Stromal cell of bone marrow (primary cell): ENCODE results near the gene SLC12A2.

Experiments
- DNase-seq: peaks from one replicate; pipeline ENCODE4 v3.0.0-alpha.2; 2012; ENCODE audit warnings: low read depth

The SLC12A2 gene

DNA sequence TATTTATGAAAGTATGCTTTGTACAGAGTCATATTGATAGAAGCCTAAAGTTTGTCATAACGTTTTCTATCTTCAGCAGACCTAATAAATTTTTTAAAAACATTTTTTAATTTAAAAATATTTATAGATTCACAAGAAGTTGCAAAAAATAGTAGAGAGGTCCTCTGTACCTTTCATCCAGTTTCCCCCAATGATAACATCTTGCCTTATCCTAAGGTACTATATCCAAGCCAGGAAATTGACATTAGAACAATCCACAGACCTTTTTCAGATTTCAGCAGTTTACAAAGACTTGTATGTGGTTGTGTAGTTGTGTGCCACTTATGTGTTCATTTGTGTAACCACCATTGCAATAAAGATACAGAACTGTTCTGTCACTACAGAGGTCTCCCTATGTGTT is 88.5 kb downstream of the SLC12A2 start:
- no peak for DNase-seq

DNA sequence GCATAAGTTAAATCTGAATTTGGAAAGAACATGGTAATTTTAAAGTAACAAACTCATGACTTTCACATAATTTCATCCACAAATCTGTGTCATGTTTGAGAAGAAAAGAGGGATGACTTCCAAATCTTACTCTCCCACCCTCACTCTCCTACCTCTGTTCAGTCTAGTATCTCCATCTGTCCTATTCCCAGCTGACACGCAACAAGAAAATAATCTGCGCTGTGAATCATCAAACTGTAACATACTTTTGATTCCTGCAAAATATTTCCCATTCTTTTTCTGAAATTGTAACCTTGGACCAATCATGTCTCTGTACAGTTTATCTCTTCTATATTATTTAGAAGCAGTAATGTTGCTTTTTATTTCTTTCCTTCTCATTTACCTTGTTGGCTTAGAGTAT is 91.4 kb downstream of the SLC12A2 start:
- no peak for DNase-seq

DNA sequence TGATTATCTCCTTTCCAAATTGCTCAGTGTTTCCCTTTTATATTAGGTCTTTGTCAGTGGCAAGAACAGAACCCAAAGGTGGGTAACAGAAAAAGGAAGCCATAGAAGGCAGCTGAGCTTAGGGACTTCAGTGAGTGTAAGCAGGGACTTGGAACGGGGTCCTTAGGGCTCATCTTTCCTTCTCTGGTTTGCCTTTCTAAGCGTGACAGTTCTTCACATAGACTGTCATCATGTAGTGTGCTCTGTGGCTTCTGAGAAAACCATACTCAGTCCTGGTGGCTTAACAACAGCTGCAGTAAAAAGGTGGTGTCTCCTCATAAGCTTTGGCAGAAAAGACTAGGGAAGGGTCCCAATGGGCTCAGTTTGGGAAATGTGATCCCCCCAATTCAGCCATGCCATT is 108.8 kb downstream of the SLC12A2 start:
- no peak for DNase-seq

- no peak for DNase-seq
Observed at GRCh38 chr5:128193665-128194390, 110.3 kb downstream of the SLC12A2 start.

- DNase-seq, result no peak
Observed at GRCh38 chr5:128195316-128195715, 111.8 kb downstream of the SLC12A2 start.

DNA sequence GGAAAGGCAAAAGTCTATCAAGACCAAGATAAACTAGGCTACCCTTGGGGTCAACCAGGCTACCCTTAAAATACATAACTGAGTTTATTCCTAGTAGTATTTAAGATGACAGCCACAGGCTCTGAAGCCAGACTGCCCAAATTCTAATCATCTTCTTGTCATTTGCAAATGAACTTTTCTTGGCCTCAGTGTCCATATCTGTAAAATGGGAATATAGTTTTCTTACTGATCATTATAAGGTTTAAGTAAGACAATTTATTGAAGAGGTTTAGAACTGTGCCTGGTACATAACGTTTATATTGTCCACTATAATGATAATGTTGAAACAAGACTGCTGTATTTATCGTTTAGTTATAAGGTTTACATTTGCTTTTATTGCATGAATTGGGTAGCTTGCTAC is 112.5 kb downstream of the SLC12A2 start:
- DNase-seq, result no peak

DNA sequence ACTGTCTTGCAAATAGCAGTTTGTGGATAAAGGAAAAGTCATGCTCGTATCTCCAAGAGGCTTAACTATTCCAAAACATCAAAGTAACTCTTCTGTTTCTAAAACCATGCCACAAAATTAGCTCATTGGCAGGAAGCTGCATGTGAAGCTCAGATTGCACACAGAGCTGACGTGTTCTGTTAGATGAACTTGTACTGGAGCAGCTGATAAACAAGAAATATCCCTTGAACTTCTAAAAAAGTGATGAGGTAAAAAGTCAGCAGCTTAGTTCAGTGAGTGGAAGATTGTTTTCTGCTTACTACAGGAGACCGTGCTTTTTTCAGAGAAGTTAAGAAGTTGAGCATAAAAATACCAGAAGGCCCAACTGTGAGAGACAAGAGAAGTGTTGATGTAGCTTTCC is 113.2 kb downstream of the SLC12A2 start:
- no peak for DNase-seq

- DNase-seq, result no peak
Observed at GRCh38 chr5:128197896-128198522, 114.4 kb downstream of the SLC12A2 start.

- DNase-seq, result no peak
Observed at GRCh38 chr5:128199104-128199503, 115.5 kb downstream of the SLC12A2 start.

- no peak for DNase-seq
Observed at GRCh38 chr5:128199611-128200010, 116.0 kb downstream of the SLC12A2 start.

DNA sequence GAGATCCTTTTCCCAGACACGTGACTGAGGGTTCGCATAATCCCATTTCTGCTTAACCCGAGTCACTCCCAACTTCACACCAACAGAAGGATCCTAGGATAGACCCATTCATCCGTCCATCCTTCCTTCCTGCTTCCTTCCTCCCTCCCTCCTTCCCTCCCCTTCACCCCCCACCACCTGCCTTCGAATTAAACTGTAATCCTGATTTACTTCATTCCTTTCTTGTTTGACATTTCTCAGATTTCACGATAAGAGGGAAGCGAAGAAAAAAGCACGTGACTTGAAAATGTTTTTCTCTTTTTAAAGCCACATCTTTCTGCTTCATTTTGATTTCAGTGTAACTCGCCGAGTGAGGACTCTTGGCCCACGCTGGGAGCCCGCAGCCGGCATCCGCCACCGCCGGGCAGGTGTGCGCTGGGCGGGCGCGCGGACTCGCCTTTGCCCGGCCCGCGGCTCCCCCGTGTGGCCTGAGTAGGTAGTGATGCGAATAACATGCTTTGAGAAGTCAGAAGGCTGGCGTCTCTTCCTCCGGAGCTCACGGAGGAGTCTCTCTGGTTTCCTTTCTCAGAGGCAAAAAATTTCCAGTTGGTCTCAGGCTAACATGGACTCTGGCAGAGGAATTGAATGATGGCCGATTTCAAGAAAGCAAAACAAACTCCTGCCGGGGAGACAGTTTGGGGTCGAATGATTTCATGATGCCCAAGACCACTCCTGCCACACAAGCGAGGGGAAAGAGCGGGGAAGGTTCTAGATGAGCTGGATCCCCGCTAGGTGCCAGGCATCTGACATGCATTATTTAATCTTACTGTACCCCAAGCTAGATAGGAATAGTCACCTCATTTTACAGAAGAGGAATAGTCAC is 117.7 kb downstream of the SLC12A2 start:
- DNase-seq, result peak; percentile 29

DNA sequence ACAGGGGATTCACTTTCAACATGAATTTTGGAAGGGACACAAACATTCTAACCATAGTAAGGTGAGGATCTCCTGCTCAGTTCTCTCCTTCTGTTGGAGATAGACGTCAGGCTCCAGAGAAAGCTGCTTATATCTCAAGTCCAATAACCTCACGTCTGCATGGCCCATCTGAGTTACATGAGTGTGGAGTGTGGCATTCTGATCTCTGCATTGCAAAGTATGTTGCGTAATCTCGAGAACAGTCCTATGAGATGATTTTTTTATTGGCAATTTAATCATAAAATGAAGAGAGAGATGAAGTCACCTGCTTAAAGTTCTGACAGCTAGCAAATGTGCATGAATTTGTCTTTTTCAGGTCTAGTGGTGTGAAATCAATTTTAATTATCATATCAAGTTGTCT is 118.8 kb downstream of the SLC12A2 start:
- DNase-seq, result no peak

- no peak for DNase-seq
Observed at GRCh38 chr5:128208436-128208835, 124.9 kb downstream of the SLC12A2 start.

DNA sequence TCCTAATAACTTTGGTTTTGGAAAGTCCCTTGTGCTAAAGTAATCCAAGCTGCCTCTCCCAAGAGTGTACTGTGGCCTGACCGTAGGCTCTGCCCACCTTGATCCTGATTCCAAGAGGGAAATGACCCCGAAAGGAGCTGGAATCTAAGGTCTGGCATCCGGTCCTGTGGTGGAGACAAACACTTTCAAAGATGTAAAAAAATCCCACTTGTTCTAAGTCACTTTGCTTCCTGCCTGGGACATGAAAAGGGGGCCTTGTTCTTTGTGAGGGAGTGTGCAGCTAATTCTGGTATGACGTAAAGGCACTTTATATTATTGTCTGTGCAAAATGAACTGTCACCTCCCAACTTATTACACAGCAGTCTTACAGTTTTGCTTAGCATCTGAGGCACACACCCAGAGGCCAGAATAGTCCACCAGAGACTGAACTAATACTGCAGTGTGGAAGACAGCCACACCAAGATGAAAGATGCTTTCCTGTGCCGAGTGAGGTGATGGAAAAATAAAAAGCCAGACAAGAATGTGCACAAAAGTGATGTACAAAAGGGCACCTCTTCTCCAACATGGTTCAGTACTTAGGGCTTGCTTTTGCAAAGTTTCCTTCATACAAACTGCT is 128.7 kb downstream of the SLC12A2 start:
- no peak for DNase-seq

DNA sequence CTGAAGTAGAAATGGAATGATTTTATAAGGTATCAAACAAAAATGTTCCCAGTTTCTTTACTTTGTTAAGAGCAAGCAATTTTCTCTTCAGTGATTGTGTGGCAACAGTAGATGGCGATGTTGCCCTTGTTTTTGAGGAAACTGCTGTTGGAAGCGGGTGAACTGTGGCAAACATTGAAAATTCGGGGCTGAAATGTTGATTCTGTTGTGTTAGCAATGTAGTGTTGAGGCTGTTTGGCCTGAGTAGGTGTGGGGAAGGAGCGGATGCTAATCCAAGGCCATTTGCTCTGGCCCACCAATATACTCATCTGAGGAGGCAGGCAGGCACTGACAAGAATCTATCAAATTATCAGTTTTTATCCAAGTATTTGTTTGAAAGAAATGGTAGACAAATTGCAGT is 129.8 kb downstream of the SLC12A2 start:
- peak; percentile 45 for DNase-seq

DNA sequence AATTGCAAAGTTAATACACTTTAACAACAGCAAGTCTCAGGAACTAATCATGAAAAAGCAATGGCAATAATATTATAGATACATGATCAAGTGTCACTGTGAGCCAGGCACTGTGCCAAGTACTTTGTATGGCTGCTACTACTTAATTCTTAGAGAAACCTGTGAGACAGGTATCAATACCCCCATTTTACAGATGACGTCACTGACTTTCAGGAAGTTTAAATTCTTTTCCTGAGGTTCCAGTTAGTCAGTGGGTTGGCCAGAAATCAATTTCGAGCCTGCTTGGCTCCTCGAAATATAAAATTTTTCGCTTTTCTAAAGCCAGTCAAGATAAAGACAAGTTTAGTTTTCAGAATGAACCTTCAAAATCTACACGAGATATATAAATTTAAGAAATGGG is 130.3 kb downstream of the SLC12A2 start:
- no peak for DNase-seq

- DNase-seq, result no peak
Observed at GRCh38 chr5:128216285-128216684, 132.7 kb downstream of the SLC12A2 start.

DNA sequence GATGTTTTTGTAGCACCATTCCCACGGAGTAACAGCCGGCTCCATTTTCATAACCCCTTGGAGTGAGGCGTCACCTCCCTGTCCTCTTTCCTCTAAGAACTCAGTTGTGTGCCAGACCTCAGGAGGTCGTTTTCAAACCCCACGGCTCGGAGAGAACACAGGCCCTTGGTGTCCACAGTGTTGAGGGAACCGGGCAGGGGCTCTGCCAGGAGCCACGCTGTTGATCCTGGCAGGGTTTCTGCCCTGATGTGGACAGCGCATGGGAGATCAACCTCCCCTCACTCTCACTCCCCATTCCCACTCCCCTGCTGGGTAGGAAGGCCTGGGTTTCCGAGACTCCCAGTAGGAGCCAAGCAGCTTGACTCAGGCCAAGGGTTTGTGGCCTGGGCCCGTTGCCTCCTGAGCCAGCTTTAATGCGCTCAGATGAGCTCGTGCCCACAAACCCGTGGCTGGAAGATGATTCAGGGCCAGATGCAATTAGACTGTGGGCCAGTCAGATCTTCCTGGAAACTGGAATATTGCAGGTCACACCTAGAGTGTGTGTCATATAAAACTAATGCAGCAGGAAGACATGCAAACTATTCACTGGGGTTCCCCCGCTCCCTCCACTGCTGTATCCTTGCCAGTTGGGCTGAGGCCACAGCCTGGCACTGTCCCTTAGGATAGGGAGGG is 133.4 kb downstream of the SLC12A2 start:
- peak; percentile 95 for DNase-seq

DNA sequence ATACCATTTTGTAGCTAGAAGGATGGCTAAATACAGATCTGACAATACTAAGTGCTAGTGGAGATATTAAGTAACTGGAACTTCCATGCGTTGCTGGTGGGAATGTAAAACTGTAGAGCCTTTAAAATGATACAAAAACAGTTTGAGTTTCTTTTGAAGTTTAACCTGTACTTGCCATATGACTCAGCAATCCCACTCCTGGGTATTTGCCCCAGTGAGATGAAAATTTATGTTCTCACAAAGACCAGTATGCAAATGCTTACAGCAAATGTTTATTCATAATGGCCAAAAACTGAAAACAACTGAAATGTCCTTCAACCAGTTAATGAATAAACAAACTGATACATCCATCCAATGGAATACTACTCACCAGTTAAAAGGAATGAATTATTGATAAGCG is 137.3 kb downstream of the SLC12A2 start:
- no peak for DNase-seq

DNA sequence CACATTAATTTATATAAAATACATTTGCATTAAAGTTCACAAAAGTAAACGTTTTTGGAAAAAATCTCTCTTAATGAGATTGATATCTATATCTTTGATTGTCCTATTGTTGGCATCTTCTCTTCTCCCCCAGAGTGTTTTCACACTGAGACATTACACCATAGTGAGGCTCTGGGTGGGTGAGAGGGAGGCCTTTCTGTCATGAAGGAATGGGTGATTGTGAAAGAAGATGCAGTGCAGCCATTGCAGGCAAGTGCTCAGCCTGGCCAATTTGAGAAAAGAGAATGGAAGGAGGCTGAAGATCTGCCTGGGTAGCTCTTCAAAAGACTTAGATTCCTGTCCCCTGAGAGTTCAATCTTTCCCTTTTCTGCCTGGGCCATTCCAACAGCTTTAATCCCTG is 140.8 kb downstream of the SLC12A2 start:
- no peak for DNase-seq

- DNase-seq, result no peak
Observed at GRCh38 chr5:128225245-128226030, 141.9 kb downstream of the SLC12A2 start.
